Measurements from ENCODE around the gene CDH12.
"Not testable (repeated sequence)": the region's sequence is repeated elsewhere in the genome, so short reads cannot be mapped to it uniquely, and the experiment has no call there.

DNA sequence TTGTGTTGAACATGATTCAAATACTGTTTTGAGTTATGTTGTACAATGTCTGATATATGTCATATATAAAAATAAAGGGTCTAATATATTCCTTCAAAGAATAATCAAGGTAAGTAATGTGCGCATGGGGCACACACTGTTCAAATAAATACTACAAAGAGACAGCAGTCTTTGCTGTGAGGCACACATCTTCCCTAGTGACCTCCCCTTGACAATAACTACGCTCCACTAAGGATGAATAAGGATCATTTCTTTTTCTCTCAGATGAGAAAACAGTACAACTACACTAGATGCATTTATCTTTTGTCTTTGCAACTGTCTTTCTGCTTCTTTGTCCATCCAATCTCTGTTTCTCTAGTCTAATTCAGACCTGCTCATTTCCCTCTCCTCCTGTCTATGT is 684.4 kb downstream of the CDH12 start:
- not testable (repeated sequence) for TF ChIP-seq CTCF (IDR thresholded peaks at IDR 0.05 in 8 of 11, conservative IDR thresholded peaks at IDR 0.05 in 3 of 11); POLR2AphosphoS5 (IDR thresholded peaks at IDR 0.05)
